OCI-LY7 (cell line): ENCODE data around the gene TBX5. TPM values are rescaled to one million over a fixed set of nuclear protein-coding genes. Genes with fewer than 3 reads are reported as not detected.

Experiments
- BruUV-seq: library from RNA; stranded (reverse); fragments of 400-500 nt; replicated peaks from 2 replicates; lab custom pipeline; 2021; lab: Mats Ljungman, UMichigan
- CTCF ChIA-PET: fragments of 300-600 bp; sonication (Branson Sonifier 250); formaldehyde crosslinking; loops from one replicate; lab custom pipeline; 2022; ENCODE audit warnings: antibody characterized with exemption; ENCODE audit not compliant: unreplicated experiment; lab: Charles Lee
- POLR2A ChIA-PET: fragments of 300-600 bp; sonication (Branson Sonifier 250); formaldehyde crosslinking; loops from one replicate; lab custom pipeline; 2022; ENCODE audit warnings: antibody characterized with exemption; lab: Charles Lee
- DNase-seq: peaks from one replicate; pipeline ENCODE4 v3.0.0-alpha.2; 2015; ENCODE audit warnings: low spot score
- H2AFZ ChIP-seq: fragments of 200-600 bp; sonication (generic), shearing (Covaris generic); 2 replicates; pipeline ENCODE4 v1.6.1; 2014; ENCODE audit warnings: mild to moderate bottlenecking, antibody characterized with exemption, low read length, moderate library complexity
- H3K27ac ChIP-seq: fragments of 200-600 bp; sonication (generic); 2 replicates; pipeline ENCODE4 v1.5.1; 2014; ENCODE audit warnings: mixed run types, low read depth, mild to moderate bottlenecking, moderate library complexity, low read length, inconsistent platforms; ENCODE audit not compliant: poor library complexity, severe bottlenecking
- H3K36me3 ChIP-seq: fragments of 200-600 bp; sonication (generic); 2 replicates; pipeline ENCODE4 v1.6.1; 2014; ENCODE audit warnings: mild to moderate bottlenecking, antibody characterized with exemption, low read length, moderate library complexity, mixed read lengths; ENCODE audit not compliant: insufficient read depth
- H3K4me1 ChIP-seq: fragments of 200-600 bp; sonication (generic); 2 replicates; pipeline ENCODE4 v1.5.1; 2014; ENCODE audit warnings: mild to moderate bottlenecking, low read length; ENCODE audit not compliant: insufficient read depth, poor library complexity, severe bottlenecking
- H3K4me2 ChIP-seq: fragments of 200-600 bp; sonication (generic); 2 replicates; pipeline ENCODE4 v1.6.1; 2014; ENCODE audit warnings: mild to moderate bottlenecking, low read length
- H3K4me3 ChIP-seq: fragments of 200-600 bp; sonication (generic); 2 replicates; pipeline ENCODE4 v1.5.1; 2014; ENCODE audit warnings: mild to moderate bottlenecking, low read depth, low read length; ENCODE audit not compliant: poor library complexity, severe bottlenecking
- H3K79me2 ChIP-seq: fragments of 200-600 bp; sonication (generic); 2 replicates; pipeline ENCODE4 v1.6.1; 2016; ENCODE audit warnings: low read depth, mild to moderate bottlenecking, low read length, moderate library complexity, mixed read lengths; ENCODE audit not compliant: insufficient read depth
- H3K9me2 ChIP-seq: fragments of 200-600 bp; sonication (generic); 2 replicates; pipeline ENCODE4 v1.6.1; 2016; ENCODE audit warnings: mild to moderate bottlenecking, low read length, mixed read lengths; ENCODE audit not compliant: insufficient read depth
- H3K9me3 ChIP-seq: fragments of 200-600 bp; sonication (generic); 2 replicates; pipeline ENCODE4 v1.6.1; 2014; ENCODE audit warnings: mild to moderate bottlenecking, mixed run types, low read length, mixed read lengths
- H4K20me1 ChIP-seq: fragments of 200-600 bp; sonication (generic); 2 replicates; pipeline ENCODE4 v1.6.1; 2014; ENCODE audit warnings: mild to moderate bottlenecking, antibody characterized with exemption, low read length, moderate library complexity, mixed read lengths; ENCODE audit not compliant: insufficient read depth
- EZH2phosphoT487 ChIP-seq: fragments of 200-600 bp; sonication (generic); IDR thresholded peaks from 2 replicates; pipeline ENCODE4 v1.6.1; 2018; ENCODE audit warnings: low read depth, borderline replicate concordance, mild to moderate bottlenecking, mixed run types, antibody characterized with exemption, low read length, moderate library complexity, mixed read lengths
- intact Hi-C: fragments of 100-400 bp; cut with micrococcal nuclease; formaldehyde crosslinking; loops from one replicate; pipeline ENCODE4 v1.10.0; 2022; ENCODE audit not compliant: unreplicated experiment
- total RNA-seq, 2 experiments: library from RNA; depleted of rRNA in 1 of 2; stranded (reverse); fragments of >200 nt in 1 of 2; shearing (Covaris generic) in 1 of 2; gene quantifications; 2 replicates each; pipeline ENCODE4 v1.2.3, GENCODE V29; 2014 to 2022
- TF ChIP-seq, protein P1 (sequence below): fragments of 200-600 bp; sonication (generic); conservative IDR thresholded peaks from 2 replicates; pipeline ENCODE4 v1.5.1; 2014; ENCODE audit warnings: mild to moderate bottlenecking, antibody characterized with exemption, low read length, moderate library complexity, mixed read lengths

TBX5 gene
- total RNA-seq, 2 experiments from 2014 or later, result not detected

DNA sequence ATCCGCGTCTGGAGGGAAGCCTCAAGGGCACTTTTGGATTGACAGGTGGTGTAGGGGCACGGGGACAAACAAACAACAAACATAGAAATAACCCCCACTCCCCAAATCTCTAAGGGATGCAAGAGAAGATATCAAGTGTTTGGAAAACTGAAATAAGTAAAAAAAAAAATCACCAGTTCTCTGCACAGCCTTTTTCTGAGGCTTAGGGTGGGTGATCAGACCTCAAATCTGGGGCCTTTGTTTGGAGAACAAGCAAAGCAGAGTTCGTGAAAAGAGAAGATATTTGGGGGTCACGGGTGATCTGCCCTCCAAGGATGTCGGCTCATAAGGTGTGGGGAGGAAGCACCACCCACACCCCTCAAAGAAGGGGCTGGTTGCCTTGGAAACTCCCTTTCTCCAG lies 10.7 kb downstream of the TBX5 start:
- no peak for DNase-seq
- CTCF ChIA-PET, result no interaction called here
- BruUV-seq, result no TSS peak
- Histone ChIP-seq H3K4me3 (no peak overlapping the region), H3K27ac (no peak overlapping the region), H3K9me3 (no peaks in the 10 kb centered on the region), H3K36me3 (no peaks in the 10 kb centered on the region), H3K79me2 (no peaks in the 10 kb centered on the region), H3K9me2 (no peaks in the 10 kb centered on the region), H3K4me1 (no peaks in the 10 kb centered on the region), H3K4me2 (no peak overlapping the region), H4K20me1 (no peaks in the 10 kb centered on the region), H2AFZ (no peak overlapping the region)
- no peak for TF ChIP-seq EZH2phosphoT487
- TF ChIP-seq, protein P1, sequence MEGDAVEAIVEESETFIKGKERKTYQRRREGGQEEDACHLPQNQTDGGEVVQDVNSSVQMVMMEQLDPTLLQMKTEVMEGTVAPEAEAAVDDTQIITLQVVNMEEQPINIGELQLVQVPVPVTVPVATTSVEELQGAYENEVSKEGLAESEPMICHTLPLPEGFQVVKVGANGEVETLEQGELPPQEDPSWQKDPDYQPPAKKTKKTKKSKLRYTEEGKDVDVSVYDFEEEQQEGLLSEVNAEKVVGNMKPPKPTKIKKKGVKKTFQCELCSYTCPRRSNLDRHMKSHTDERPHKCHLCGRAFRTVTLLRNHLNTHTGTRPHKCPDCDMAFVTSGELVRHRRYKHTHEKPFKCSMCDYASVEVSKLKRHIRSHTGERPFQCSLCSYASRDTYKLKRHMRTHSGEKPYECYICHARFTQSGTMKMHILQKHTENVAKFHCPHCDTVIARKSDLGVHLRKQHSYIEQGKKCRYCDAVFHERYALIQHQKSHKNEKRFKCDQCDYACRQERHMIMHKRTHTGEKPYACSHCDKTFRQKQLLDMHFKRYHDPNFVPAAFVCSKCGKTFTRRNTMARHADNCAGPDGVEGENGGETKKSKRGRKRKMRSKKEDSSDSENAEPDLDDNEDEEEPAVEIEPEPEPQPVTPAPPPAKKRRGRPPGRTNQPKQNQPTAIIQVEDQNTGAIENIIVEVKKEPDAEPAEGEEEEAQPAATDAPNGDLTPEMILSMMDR, result no peak
- intact Hi-C loops, result no loop called here
- POLR2A ChIA-PET, result no interaction called here

DNA sequence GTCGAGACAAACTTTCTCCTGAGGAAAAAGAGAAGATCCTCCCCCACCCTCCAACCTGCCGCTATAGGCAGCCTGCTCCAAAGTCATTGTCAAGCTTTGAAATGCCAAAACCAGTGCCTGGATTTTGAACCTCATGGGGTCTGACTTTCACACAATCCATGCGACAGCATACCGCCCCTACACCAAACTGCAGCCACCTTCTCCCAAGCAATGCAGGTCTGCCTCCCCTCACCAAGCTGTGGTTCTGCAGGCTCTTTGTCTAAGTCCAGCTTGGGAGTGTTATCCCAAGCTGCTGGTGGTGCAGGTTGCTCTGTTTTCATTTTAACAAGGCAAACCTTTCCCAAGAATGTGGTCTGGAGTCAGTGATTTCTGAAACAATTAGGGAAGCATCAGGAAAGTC lies 12.4 kb downstream of the TBX5 start:
- no peak for DNase-seq
- Histone ChIP-seq H4K20me1 (no peaks in the 10 kb centered on the region), H3K9me3 (no peaks in the 10 kb centered on the region), H3K4me1 (no peaks in the 10 kb centered on the region), H3K9me2 (no peaks in the 10 kb centered on the region), H3K4me3 (no peak overlapping the region), H2AFZ (no peak overlapping the region), H3K79me2 (no peaks in the 10 kb centered on the region), H3K36me3 (no peaks in the 10 kb centered on the region), H3K27ac (no peak overlapping the region), H3K4me2 (no peak overlapping the region)
- no TSS peak for BruUV-seq
- TF ChIP-seq, protein P1, result no peak
- TF ChIP-seq EZH2phosphoT487, result no peak
- POLR2A ChIA-PET, result no interaction called here
- intact Hi-C loops, result no loop called here
- CTCF ChIA-PET, result no interaction called here

DNA sequence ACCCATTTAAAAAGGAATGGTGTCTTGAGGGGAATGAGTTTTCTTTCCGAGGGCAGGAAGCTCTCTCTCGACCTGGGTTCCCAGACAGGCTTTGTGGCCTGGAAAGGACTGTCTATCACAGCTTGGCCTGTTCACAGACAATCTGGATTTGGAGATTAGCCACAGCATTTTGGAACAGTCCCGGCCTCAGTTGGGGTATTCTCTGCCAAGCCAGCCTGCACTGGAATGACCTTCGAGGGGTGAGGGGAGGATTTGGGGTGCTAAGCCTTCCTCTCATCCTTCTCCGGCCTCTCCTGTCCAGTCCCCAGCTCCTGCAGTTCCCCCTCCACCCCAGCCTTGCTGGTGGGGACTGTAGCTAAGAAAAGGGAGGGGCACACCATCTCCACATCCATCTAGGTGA lies 13.0 kb downstream of the TBX5 start:
- TF ChIP-seq, protein P1, result no peak
- no peak for TF ChIP-seq EZH2phosphoT487
- intact Hi-C loops, result no loop called here
- no peak overlapping the region for H3K27ac ChIP-seq
- H3K4me3 ChIP-seq, result no peak overlapping the region
- no peaks in the 10 kb centered on the region for H3K79me2 ChIP-seq
- no TSS peak for BruUV-seq
- H2AFZ ChIP-seq, result no peak overlapping the region
- no peaks in the 10 kb centered on the region for H4K20me1 ChIP-seq
- no peak overlapping the region for H3K4me2 ChIP-seq
- H3K9me2 ChIP-seq, result no peaks in the 10 kb centered on the region
- no peaks in the 10 kb centered on the region for H3K4me1 ChIP-seq
- no peaks in the 10 kb centered on the region for H3K9me3 ChIP-seq
- ChIA-PET POLR2A (interaction anchor here (0.5 kb wide), 1 partner anchor 1116 kb away, joined by 3 read pairs; no protein-coding TSS in a partner anchor), CTCF (no interaction called here)
- H3K36me3 ChIP-seq, result no peaks in the 10 kb centered on the region
- no peak for DNase-seq
